HEK293 (cell line): ENCODE results near the gene PON1.

Experiments used
- GLI4 ChIP-seq: fragments of 450-650 bp; formaldehyde crosslinking; IDR thresholded peaks from 2 replicates; pipeline ENCODE4 v1.5.1; 2016; ENCODE audit warnings: missing biosample characterization, missing genetic modification characterization
- MZF1 ChIP-seq: fragments of 450-650 bp; formaldehyde crosslinking; IDR thresholded peaks from 2 replicates; pipeline ENCODE4 v1.5.1; 2017; ENCODE audit warnings: missing biosample characterization, missing genetic modification characterization, borderline replicate concordance
- ZNF416 ChIP-seq: fragments of 450-650 bp; formaldehyde crosslinking; IDR thresholded peaks from 2 replicates; pipeline ENCODE4 v1.5.1; 2016; ENCODE audit warnings: missing biosample characterization, missing genetic modification characterization
- ZNF426 ChIP-seq: fragments of 450-650 bp; formaldehyde crosslinking; IDR thresholded peaks from 2 replicates; pipeline ENCODE4 v1.5.1; 2017; ENCODE audit warnings: missing biosample characterization, missing genetic modification characterization, mild to moderate bottlenecking, inconsistent platforms, moderate library complexity
- ZNF623 ChIP-seq: fragments of 450-650 bp; formaldehyde crosslinking; IDR thresholded peaks from 2 replicates; pipeline ENCODE4 v1.5.1; 2016; ENCODE audit warnings: missing biosample characterization, missing genetic modification characterization
- ZNF777 ChIP-seq: fragments of 450-650 bp; formaldehyde crosslinking; IDR thresholded peaks from 2 replicates; pipeline ENCODE4 v1.5.1; 2017; ENCODE audit warnings: missing biosample characterization, missing genetic modification characterization, borderline replicate concordance
- TF ChIP-seq, protein P1 (sequence below): fragments of 450-650 bp; formaldehyde crosslinking; IDR thresholded peaks from 2 replicates; pipeline ENCODE4 v1.5.1; 2016; ENCODE audit warnings: missing biosample characterization, missing genetic modification characterization
- TF ChIP-seq, protein P2 (sequence below): fragments of 450-650 bp; formaldehyde crosslinking; IDR thresholded peaks from 2 replicates; pipeline ENCODE4 v1.5.1; 2016; ENCODE audit warnings: missing biosample characterization, missing genetic modification characterization, borderline replicate concordance

DNA sequence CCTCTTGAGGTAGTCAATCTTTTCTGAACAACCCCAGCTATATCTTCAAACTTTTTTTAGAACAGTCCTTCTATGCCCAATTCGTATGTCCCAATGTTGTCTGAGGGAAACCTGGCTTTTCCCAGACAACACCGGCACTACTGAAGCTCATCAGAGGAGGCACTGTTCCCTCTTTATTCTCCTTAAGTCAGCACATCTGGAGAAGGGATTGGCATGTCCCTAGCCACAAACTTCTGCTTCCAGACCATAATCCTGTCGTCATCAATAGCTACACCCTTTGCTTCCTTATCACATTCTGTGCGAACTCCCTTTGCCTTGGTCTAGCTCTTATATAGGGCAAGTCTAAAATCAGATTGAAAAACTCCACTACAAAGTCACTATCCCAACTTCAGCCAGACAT lies 49.0 kb upstream of the PON1 start:
- TF ChIP-seq, protein P1, sequence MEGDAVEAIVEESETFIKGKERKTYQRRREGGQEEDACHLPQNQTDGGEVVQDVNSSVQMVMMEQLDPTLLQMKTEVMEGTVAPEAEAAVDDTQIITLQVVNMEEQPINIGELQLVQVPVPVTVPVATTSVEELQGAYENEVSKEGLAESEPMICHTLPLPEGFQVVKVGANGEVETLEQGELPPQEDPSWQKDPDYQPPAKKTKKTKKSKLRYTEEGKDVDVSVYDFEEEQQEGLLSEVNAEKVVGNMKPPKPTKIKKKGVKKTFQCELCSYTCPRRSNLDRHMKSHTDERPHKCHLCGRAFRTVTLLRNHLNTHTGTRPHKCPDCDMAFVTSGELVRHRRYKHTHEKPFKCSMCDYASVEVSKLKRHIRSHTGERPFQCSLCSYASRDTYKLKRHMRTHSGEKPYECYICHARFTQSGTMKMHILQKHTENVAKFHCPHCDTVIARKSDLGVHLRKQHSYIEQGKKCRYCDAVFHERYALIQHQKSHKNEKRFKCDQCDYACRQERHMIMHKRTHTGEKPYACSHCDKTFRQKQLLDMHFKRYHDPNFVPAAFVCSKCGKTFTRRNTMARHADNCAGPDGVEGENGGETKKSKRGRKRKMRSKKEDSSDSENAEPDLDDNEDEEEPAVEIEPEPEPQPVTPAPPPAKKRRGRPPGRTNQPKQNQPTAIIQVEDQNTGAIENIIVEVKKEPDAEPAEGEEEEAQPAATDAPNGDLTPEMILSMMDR, result no peak
- TF ChIP-seq MZF1 (tag by site-specific recombination) (no peak), ZNF623 (tag by site-specific recombination) (no peak), ZNF416 (tag by site-specific recombination) (no peak), GLI4 (tag by site-specific recombination) (no peak), ZNF777 (tag by site-specific recombination) (no peak), ZNF426 (no peak)
- TF ChIP-seq, protein P2, sequence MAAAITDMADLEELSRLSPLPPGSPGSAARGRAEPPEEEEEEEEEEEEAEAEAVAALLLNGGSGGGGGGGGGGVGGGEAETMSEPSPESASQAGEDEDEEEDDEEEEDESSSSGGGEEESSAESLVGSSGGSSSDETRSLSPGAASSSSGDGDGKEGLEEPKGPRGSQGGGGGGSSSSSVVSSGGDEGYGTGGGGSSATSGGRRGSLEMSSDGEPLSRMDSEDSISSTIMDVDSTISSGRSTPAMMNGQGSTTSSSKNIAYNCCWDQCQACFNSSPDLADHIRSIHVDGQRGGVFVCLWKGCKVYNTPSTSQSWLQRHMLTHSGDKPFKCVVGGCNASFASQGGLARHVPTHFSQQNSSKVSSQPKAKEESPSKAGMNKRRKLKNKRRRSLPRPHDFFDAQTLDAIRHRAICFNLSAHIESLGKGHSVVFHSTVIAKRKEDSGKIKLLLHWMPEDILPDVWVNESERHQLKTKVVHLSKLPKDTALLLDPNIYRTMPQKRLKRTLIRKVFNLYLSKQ (tag by site-specific recombination), result no peak
